NCI-H1092 (cell line): ENCODE data around the gene LRP8.

Experiments used
- DNase-seq: peaks from one replicate; lab custom pipeline; 2025; lab: John Stamatoyannopoulos, UW

Gene LRP8

DNA sequence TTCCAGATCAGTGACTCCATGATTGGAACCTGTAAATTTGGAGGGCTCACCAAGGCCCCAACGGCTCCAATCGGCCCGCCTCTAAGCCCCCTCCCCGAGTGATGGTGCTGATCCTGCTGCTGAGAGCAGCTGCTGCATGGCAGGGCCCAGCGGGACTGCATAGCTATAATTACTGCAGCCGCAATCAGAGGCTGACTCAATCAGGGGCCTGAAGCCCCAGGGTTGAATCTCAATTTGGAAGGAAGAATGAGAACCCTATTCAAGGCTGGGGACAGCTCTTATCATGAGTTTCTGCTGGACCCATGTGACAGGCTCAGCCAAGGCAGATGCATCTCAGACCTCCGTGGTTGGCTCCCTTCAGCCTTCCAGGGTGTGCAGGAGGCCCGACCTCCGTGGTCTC lies 46.7 kb downstream of the LRP8 start:
- no peak for DNase-seq

DNA sequence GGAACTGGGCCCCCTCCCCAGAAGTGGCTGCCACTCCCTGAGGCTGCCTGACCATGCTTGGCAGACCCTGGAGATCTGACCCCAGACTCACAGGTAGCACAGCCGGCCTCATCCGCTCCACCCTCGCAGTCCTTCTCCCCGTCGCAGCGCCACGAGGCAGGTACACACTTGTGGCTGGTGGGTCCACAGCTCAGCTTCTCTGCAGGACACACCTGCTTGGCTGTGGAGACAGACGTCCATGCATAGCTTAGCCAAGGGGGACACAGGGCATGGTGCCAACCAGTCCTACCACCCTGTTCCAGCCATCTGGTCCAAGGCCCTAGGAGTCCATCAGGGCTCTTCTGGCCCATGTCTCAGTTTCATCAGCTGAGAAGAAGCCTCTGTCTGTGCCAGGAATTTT lies 47.4 kb downstream of the LRP8 start:
- DNase-seq, result no peak

DNA sequence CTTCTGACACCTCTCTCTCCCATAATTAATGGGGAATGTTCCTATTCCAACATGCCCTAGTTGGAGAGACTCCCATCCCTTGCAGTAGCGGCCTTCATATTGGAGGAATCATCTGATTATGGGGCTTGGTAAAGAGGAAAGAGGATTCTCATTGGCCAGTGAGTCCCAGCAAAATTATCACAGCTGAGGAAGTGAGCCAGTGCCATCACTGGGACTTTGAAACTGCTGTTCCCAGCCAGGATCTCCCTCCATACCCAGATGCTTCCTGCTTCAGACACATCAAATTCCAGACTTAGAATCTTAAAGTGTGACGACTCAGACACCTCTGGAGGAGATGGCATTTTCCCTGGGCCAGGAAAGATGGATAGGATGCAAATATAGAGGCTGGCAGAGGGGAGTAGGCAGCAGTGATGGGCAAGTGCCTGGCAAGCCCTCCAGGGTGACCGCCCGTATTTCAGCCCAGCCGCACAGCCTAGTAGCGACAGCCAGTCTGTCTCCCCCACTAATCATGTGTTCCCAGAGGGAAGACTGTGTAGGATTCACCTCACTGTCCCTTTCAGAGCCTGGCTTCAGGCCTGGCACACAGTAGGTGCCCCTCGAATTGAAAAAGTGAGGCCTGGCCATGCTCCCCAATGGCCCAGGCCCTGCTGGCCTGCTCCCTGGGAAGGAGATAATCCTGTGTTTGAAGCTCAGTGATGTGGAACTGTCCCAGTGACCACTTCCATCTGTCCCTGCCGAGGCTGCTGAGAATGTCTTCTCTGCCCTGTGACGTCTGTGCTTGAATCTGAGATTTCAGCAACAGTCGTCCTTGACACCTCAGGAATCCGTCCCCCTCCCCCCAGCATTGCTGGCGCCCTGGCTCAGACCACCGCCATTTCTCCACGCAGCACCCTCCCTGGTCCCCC lies 48.3 kb downstream of the LRP8 start:
- no peak for DNase-seq

DNA sequence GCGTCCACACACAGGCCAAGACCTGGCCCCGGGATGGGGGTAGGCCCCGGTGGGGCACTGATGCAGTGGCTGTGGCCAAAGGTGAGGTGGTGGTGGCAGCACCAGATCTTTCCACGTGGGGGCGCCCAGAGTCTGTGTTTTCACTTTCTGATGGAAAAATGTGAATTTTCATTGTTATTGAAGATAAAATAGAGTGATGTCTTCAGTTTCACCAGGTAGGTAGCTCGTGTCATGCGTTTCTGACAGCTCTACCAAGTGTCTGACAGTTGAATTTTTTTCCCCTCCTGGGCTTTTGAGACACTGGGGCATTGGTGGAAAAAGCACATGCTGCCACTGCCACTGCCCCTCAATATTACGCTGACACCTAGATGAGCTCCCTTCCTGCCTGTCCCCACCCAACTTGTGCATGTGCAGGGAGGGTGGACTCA lies 49.6 kb downstream of the LRP8 start:
- no peak for DNase-seq

DNA sequence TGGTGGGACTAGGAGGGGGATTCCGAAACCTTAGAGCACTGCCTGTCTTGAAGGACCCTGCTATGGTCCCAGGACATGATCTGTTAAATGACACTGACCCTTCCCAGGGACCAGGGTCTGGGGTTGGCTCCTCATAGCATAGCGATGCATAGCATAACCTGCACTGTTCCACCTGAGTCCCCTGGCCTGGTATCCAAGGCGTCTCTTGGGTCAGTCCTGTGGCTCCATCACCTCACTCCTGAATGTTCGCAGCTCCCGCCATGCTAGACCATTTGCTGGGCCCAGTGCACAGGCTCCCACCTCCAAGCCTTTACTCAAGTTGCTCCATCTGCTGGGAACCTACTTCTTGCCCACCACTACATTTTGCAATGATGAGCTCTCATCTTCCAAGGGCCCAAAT lies 50.5 kb downstream of the LRP8 start:
- DNase-seq, result no peak

DNA sequence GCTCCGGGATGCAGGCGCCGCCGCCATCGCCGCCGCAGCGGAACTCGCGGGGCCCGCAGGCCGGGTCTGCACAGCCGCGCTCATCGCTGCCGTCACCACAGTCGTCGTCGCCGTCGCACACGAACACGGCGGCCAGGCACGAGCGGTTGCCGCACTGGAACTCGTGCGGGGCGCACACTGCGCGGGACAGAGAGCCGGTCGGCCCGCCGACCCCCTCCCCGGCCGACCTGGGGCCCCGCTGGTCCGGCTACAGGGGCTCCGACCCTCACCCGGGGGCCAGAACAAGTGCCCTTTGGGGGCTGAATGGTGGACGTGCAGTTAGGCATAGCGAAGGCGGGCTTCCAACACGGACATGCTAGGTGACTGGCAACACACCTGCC lies 51.0 kb downstream of the LRP8 start:
- DNase-seq, result no peak

DNA sequence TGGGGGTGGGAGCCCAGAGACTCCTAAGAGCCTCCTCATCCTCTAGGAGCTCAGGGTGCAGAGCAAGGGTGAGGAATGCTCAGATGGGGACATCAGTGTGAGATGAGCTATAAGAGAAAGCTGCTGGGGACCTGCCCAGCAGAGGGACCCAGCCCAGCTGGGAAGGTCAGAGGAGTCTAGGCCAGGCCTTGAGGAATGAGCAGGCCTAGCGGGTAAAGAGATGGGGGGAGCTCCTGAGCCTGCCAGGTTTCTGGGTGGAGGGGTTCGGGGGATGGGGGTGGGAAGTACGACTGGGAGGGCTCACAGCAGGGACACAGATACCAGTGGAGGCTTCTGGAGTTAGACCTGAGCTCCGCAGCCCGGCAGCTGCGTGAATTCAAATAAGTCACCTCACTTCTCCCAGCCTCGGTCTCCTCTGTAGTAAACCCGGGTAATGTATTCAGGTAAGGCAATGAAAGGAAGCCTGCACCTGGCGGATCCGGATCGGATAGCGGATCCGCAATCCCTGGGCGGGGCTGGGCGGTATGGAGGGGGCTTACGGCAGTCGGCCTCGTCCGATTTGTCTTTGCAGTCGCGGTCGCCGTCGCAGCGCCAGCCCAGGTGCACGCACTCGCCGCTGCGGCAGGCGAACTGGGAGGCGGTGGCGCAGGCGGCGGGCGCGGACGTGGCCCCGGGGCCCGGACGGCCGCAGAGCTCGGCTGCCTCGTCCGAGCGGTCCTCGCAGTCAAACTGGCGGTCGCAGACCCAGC lies 51.5 kb downstream of the LRP8 start:
- DNase-seq, result no peak

DNA sequence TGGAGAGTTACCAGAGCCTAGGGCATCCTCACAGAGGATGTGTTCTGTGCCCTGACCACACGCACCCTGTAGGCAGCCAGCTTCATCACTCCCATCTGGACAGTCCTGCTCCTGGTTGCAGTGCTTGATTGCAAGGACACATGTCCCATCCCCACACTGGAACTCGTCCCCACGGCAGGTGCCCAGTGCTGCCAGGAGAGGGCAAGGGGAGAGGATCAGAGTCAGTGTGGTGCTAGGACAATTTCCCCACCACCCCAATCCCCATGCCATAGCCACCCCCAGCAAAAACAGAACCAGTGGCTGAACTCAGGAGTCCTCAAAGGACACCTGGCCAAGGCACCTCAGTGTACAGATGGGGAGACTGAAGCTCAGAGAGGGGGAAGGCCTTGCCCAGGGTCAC lies 52.3 kb downstream of the LRP8 start:
- no peak for DNase-seq

DNA sequence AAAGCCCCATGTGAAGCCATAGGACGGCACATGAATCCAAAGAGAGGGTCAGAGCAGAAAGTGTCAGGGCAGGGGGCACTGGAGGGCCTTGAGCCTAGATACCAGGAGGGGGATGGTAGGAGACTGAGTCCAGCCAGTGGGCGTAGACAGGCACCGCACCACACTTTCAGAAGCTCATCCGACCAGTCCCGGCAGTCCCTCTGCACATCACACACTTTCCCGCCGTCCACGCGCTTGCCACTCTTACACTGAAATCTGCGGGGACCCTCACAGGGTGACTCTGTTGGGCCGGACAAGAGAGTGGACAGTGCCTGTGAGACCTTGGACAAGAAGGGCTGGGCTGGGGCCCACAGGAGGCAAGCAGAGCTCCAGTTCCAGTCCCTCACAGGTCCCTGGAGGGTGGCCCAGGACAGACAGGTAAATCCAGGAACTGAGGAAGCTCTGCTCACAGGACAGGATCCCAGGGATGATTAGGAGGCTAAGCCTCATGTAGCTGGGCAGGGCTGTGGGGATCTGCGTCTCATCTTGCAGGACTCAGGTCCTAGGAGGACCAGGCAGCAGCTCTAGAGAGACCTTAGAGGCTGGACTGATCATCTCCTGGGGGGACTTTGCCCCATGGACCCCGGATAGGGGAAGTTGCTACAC lies 53.2 kb downstream of the LRP8 start:
- DNase-seq, result no peak

DNA sequence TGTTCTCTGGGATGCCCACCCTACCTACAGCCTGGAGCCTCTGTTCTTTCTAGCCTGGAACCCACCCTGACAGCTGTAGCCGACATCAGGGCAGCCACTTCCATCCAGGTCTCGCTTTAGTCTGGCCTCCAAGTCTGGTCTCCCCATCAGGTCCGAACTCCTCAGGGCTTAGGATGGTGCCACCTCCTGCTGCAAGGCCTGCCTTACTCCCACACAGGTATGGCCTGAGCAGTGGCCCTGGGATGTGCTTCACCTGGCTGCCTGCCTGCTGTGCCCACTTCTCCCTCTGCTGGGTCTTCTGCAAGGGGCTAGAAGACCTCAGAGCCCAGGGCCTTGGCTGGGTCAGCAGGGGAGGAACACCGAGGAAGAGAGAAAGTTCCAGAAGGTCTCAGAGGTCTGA lies 53.8 kb downstream of the LRP8 start:
- DNase-seq, result no peak

DNA sequence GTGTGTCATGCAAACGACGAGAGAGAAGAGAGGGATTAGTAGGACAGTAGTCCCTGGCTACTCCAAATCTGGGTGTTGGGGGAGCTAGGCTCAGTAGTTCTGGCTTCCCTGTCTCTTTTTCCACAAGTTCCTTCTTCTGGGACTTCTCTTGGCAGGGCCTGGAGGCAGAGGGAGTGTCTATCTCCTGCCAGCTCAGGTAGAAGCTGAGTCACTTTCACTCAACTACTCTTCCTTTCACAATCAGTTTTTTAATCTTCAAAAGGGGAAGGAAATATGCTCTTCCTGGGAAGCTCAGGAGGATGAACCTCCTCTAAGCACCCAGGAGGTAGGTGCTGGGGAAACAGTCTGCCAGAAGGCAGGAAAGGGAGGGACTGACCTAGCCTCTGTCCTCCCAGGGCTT lies 54.3 kb downstream of the LRP8 start:
- no peak for DNase-seq

DNA sequence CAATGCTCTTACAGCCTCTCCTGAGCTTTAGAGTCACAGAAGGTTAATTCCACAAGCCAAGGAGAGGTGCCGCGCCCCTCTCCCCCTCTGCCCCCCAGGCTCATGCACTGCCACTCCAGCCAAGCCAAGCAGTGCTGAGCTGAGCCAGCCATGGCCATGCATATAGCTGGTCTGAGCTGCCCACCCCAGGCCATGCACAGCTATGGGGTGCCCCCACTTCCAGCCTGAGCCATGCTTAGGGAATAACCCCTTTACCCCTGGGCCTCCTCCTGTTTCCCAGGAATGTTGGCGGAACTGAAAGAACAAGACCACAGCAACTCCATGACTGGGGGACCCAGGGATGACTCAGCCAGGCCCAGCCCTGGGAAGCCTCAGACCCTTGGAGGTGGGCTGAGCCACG lies 55.5 kb downstream of the LRP8 start:
- no peak for DNase-seq

DNA sequence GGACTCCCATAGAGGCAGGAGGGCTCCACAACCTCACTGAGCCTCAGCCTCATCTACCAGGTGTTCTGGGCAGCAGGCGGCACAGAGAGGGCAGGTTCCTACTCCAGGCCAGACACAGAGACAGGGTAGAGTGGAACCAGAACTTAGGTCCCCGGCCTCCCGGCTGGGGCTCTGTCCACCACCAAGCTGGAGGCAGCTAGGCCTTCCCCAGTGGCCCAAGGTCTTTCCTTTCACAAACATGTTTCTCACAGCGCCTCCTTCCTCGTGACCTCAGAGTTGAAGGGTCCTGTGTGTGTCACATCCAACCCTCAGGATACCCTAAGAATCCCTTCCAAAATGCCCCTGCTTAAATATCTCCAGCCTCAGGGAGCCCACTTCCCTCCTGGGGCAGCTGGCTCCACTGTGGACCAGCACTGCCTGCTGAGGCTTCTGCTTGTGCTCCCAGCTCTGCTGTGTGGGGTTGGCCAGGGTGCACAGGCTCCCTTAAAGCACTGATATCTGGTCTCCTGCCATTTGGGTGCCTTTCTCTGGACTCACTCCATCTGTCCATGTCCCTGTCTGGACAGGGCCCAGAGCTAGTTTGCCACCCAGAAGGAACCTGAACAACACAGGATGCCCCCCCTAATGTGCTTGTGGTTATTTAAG lies 56.3 kb downstream of the LRP8 start:
- no peak for DNase-seq

DNA sequence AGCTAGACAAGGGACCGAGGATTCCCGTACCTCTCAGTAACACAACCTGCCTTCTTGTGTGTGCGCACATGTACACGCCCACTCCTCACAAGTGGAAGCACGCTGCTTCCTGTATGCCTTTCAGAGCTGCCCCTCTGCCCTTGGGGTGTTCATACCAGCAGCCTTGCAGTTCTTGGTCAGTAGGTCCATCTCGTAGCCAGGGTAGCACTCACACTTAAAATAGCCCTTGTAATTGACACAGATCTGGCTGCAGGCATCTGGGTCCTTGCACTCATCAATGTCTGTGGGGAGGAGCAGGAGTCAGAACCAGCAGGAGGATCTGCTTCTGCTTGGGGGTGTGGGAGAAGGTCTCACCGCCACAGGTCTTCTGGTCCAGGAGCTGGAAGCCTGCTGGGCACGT lies 57.0 kb downstream of the LRP8 start:
- no peak for DNase-seq

DNA sequence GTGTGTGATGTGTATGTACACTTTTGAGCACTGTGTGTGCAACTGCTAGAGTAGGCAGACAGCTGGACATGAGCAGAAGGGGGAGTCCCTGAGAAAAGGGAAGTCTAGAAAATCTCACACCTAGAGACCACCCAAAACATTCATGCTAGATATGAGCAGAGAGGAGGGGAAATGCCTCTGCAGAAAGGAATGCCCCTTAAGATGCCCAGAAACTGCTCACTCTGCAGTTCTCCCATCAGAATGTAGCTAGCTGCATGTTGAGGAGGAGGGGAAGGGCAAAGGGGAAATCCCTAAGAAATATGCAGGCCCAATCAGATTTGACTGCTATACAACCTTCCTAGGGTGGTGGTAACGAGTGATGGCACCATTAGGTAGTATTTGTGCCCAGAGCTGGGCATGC lies 57.8 kb downstream of the LRP8 start:
- DNase-seq, result no peak

DNA sequence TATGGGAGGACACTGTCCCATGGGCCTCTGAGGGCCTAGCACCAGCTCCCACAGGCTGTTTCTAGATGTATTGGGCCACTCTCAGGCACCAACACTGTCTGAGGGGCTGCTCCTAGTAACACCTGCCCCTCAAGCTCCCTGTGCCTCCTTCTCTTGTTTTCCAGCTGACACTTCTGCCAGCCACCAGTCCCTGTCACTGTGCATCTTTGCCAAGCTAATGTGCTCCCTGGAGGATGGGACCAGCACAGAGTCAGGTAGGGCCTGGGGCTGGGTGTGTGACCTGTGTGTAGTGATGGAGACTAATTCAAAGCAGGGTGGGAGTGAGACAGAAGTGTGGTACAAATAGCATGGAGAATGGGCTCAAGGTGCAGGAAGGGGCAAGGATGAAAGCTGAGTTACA lies 60.1 kb downstream of the LRP8 start:
- DNase-seq, result no peak

DNA sequence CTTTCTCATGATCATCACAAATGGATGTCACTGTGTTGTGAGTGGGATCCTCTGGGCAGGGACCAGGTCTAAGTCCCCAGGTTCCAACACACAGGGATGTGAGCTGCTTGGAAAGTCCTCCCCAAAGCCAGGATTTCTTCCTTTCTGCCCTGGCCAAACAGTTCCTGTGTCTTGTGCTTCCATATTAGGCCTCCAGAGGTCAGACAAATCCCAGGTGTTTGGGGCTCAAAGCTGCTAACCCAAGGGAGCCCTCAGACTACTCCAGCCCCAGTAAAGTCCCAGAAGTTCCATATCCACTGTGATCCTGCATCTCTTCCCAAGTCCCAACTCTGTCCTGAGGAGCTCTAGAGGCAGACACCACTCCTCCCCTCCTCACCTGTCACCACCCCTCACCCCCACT lies 61.8 kb downstream of the LRP8 start:
- DNase-seq, result no peak

DNA sequence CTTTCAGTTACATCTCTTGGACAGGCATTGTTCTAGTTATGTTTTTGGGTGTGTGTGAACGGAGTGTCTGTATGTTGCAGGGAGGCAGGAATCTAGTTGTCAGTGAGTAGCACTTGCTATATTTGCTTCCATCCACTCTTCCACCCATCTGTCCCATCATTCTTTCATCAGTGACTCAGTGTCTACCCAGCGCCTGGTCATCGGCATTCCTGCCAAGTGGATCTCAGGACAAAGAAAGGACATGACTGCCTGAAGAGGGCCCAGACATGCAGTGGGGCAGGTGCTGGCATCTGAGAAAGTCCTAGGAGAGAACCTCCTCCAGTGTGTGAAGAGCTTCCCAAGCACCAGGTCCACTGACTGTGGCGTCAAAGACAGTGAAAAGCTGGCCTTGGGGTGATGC lies 62.3 kb downstream of the LRP8 start:
- DNase-seq, result no peak

DNA sequence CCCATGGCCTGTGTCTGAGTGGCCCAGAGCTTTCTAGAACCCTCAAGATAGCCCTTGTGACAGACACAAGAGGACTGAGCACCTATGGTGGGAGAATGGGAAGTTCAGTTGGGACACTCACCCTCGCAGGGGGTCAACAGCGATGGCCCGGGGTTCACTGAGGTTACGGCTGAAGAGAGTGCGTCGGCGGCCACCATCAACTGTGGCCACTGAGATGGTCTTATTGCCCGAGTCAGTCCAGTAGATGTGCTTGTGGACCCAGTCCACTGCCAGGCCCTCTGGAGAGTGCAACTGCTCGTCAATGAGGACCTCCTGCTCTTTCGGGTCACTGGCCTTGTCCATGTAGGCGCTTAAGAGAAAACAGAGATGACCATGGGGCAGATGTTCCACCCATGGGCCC lies 63.8 kb downstream of the LRP8 start:
- DNase-seq, result no peak

DNA sequence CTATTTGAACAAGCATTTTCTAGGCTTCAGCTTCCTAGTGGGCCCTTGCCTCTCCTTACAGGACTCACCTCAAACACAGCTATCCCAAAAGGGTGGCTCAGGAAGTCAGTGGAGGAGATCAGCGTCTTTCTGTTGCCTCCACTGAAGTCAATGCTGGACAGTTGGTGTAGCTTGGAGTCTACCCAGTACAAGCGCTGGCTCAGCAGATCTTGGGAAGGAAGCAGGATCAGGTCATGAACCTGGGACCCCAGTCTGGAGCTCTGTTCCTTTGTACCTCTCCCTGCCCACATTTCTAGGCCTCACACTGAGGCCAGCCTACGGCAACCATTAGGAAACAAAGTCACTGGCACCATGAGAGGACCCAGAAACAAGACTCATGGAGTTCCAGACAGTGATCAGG lies 65.9 kb downstream of the LRP8 start:
- DNase-seq, result no peak

DNA sequence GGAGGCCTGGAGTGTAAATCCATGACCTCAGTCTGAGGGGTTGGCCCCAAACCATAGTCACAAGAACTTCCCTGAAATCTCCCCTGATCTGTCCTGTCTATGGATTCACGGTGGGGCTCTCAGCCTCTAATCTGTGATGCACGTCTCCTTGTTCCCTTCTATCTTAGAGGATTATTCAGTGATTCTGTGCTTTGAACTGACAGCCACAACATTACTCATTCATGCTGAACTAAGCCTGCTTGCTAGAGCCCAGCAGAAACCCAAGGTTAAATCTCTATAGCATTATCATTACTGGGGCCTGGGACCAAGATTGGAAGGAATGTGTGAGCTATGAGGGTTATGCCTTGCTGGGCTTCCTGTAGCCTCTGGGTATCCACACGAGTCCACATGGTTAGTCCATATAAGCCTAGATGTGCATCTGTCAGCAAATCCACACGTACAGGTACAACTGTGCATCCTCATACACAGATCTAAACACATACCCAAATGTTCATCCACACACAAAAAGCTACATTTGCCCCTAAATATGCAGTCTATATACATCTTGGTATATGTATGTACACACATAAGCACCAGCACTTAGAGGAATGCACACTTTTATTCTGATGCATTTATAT lies 67.1 kb downstream of the LRP8 start:
- no peak for DNase-seq

DNA sequence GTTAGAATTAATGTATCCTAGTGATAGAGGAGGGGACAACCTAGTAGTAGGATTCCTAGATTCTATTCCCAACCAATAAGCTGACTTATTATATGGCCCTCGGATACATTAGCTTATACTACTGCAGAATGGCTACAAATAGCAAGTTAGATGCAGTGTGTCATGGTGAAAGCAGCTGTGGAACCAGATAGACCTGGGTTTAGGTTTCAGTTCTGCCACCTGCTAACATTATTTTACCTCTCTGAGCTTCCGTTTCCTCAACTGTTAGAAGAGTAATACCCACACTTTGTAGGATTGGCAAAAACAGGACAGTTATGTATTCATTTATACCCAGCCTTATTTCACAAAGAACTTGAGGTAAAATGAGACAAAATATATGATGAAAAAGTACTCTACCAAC lies 67.9 kb downstream of the LRP8 start:
- DNase-seq, result no peak
